Pancreas (tissue), 10 donors: Measurements from ENCODE around the gene FILIP1. TPM values are rescaled to one million over a fixed set of nuclear protein-coding genes. Genes with fewer than 3 reads are reported as not detected.

Experiments used
- ATAC-seq, 4 donors: fragments of 200-7000 bp; cut with Tn5 transposase; one replicate each; pipeline versions ENCODE4 v1.8.0 to v1.9.1; 2020; ENCODE audit warnings: mild to moderate bottlenecking in 4 of 4, moderate library complexity in 4 of 4
- DNase-seq, 6 donors: peaks; one replicate each; pipeline ENCODE4 v3.0.0-alpha.2; 2020
- FAIRE-seq: peaks from 2 replicates; lab custom pipeline; 2012; peaks lifted over from hg19 to GRCh38; lab: Jason Lieb, UNC
- H3K27ac ChIP-seq, 4 donors: fragments of 200-600 bp; sonication (generic); 1 replicate in 3 of 4; 2 replicates in 1 of 4; pipeline versions ENCODE4 v1.5.0 to v1.8.0; 2020
- H3K27me3 ChIP-seq, 4 donors: fragments of 200-600 bp; one replicate each; pipeline ENCODE4 v1.8.0; 2021
- H3K36me3 ChIP-seq, 3 donors: fragments of 200-600 bp; sonication (generic) in 1 of 3; one replicate each; pipeline versions ENCODE4 v1.5.0 to v1.8.0; 2020 to 2021
- H3K4me1 ChIP-seq, 3 donors: fragments of 200-600 bp; one replicate each; pipeline ENCODE4 v1.8.0; 2021
- H3K4me3 ChIP-seq, 4 donors: fragments of 200-600 bp; sonication (generic) in 2 of 4; one replicate each; pipeline versions ENCODE4 v1.5.0 to v1.8.0; 2020 to 2021
- H3K9me3 ChIP-seq, 4 donors: fragments of 200-600 bp; one replicate each; pipeline ENCODE4 v1.8.0; 2021
- CTCF ChIP-seq, 4 donors: fragments of 200-600 bp; sonication (generic) in 3 of 4; IDR thresholded peaks; one replicate each; pipeline versions ENCODE4 v1.5.0 to v1.8.0; 2021; ENCODE audit warnings: antibody characterized with exemption in 4 of 4
- WGBS, 2 donors: extraction: QIAGEN DNeasy Blood & Tissue Kit; methylation state at CpG; one replicate each; pipeline ENCODE4 v1.1.7; 2013; 5-methylcytosine and 5-hydroxymethylcytosine counted together
- intact Hi-C, 3 donors: fragments of 100-400 bp; cut with DNase I; formaldehyde crosslinking; loops; one replicate each; pipeline versions ENCODE4 v1.11.1 to v1.14.2; 2022
- polyA plus RNA-seq, 2 donors: library from polyadenylated mRNA; stranded (reverse); fragments of 200-250 nt; gene quantifications; one replicate each; pipeline ENCODE4 v1.2.3, GENCODE V29; 2013
- total RNA-seq, 6 donors: library from RNA; stranded (reverse); fragmentation: NEBNext Ultra II Directional in 4 of 6; extraction: Animal tissue kit (Norgen Biotek cat#: 25700) in 4 of 6; gene quantifications; one replicate each; pipeline versions ENCODE4 v1.2.1 to v1.2.4, GENCODE V29; 2021 to 2023
- donor health status: healthy with polysubstance abuse.
- donor health status: DM: no; HTN: no; CAD: no; lungs with moderate emphysema.
- donor health status: DM: no; HTN: no; CAD: no.
- donor health status: control.
- donor health status: control.
- donor health status: Bipolar disorder and iron deficiency.
- donor health status: DM: yes; HTN: yes; CAD: no.
- donor health status: DM: no; HTN: no; CAD: no.
- donor health status: DM: no; HTN: no; CAD: no.
- donor health status: DM: yes; HTN: yes; CAD: no.

FILIP1 gene
- total and polyA plus RNA-seq, 8 donors: 0.33 to 3.6 (median 1.5) TPM

GRCh38 chr6:75524322-75524972, 30.8 kb upstream of the FILIP1 start:
- peak in 1 of 6 donors; percentile 15 for DNase-seq
- no peak overlapping the region for H3K4me3 ChIP-seq
- no peak for FAIRE-seq
- ATAC-seq: peak; percentile 38 to 85 (median 68)
- intact Hi-C loops: loop anchor here in 2 of 3 donors (10.0 kb wide), 2 partner anchors 160 to 220 kb away; no protein-coding TSS in a partner anchor
- no peaks in the 10 kb centered on the region for H3K27me3 ChIP-seq
- TF ChIP-seq CTCF (IDR thresholded peaks at IDR 0.05): no peak
- peaks cover 0 to 6% (median 0%) of the 10 kb centered on the region in 3 donors for H3K4me1 ChIP-seq
- no peak overlapping the region for H3K27ac ChIP-seq
- WGBS, 2 donors: 5 to 6% methylated on average over 9 of the region's 9 CpGs
- H3K36me3 ChIP-seq: no peaks in the 10 kb centered on the region
- H3K9me3 ChIP-seq: no peaks in the 10 kb centered on the region

GRCh38 chr6:75516757-75517156, 23.2 kb upstream of the FILIP1 start:
- FAIRE-seq (no peak), DNase-seq (no peak), ATAC-seq (no peak)
- Histone ChIP-seq H3K9me3 (no peaks in the 10 kb centered on the region), H3K4me1 (no peaks in the 10 kb centered on the region), H3K36me3 (no peaks in the 10 kb centered on the region), H3K27me3 (no peaks in the 10 kb centered on the region), H3K4me3 (no peak overlapping the region), H3K27ac (no peak overlapping the region)
- intact Hi-C loops: no loop called here
- TF ChIP-seq CTCF (IDR thresholded peaks at IDR 0.05): no peak
- WGBS, 2 donors: 23% methylated on average over 2 of the region's 2 CpGs

GRCh38 chr6:75512591-75512990, 19.0 kb upstream of the FILIP1 start:
- Histone ChIP-seq H3K4me3 (no peak overlapping the region), H3K27ac (no peak overlapping the region), H3K9me3 (no peaks in the 10 kb centered on the region), H3K36me3 (no peaks in the 10 kb centered on the region), H3K4me1 (no peaks in the 10 kb centered on the region), H3K27me3 (no peaks in the 10 kb centered on the region)
- TF ChIP-seq CTCF (IDR thresholded peaks at IDR 0.05): no peak
- no peak for ATAC-seq
- intact Hi-C loops: no loop called here
- DNase-seq: no peak
- WGBS, 2 donors: 85 to 88% methylated on average over 2 of the region's 2 CpGs
- FAIRE-seq: no peak

- DNase-seq (no peak), FAIRE-seq (no peak), ATAC-seq (no peak)
- H3K4me1 ChIP-seq: no peaks in the 10 kb centered on the region
- H3K9me3 ChIP-seq: no peaks in the 10 kb centered on the region
- no peaks in the 10 kb centered on the region for H3K36me3 ChIP-seq
- H3K27ac ChIP-seq: no peak overlapping the region
- no peaks in the 10 kb centered on the region for H3K27me3 ChIP-seq
- TF ChIP-seq CTCF (IDR thresholded peaks at IDR 0.05): no peak
- 74 to 86% methylated on average over 2 of the region's 2 CpGs for WGBS, 2 donors
- intact Hi-C loops: no loop called here
- no peak overlapping the region for H3K4me3 ChIP-seq
Measured at GRCh38 chr6:75505424-75505823, 11.8 kb upstream of the FILIP1 start.

- 72 to 83% methylated on average over 4 of the region's 4 CpGs for WGBS, 2 donors
- H3K27me3 ChIP-seq: no peaks in the 10 kb centered on the region
- no peaks in the 10 kb centered on the region for H3K4me1 ChIP-seq
- no peak for TF ChIP-seq CTCF (IDR thresholded peaks at IDR 0.05)
- no peaks in the 10 kb centered on the region for H3K36me3 ChIP-seq
- no peak for DNase-seq
- H3K9me3 ChIP-seq: no peaks in the 10 kb centered on the region
- H3K27ac ChIP-seq: no peak overlapping the region
- intact Hi-C loops: no loop called here
- H3K4me3 ChIP-seq: no peak overlapping the region
- no peak for FAIRE-seq
- no peak for ATAC-seq
Measured at GRCh38 chr6:75504465-75505222, 11.0 kb upstream of the FILIP1 start.
